DND-41 (cell line): ENCODE measurements around the gene MKNK2.

Experiments used
- EZH2 ChIP-seq: IDR thresholded peaks from 3 replicates; pipeline ENCODE4 v1.6.1; 2012; ENCODE audit warnings: borderline replicate concordance, low read depth, mild to moderate bottlenecking, moderate library complexity, low read length, inconsistent platforms; ENCODE audit not compliant: severe bottlenecking
- TF ChIP-seq, protein P1 (sequence below): IDR thresholded peaks from 2 replicates; pipeline ENCODE4 v1.5.1; 2012; ENCODE audit warnings: borderline replicate concordance, low read length, moderate library complexity, mild to moderate bottlenecking; ENCODE audit not compliant: poor library complexity, severe bottlenecking; ENCODE audit errors: extremely low read depth

DNA sequence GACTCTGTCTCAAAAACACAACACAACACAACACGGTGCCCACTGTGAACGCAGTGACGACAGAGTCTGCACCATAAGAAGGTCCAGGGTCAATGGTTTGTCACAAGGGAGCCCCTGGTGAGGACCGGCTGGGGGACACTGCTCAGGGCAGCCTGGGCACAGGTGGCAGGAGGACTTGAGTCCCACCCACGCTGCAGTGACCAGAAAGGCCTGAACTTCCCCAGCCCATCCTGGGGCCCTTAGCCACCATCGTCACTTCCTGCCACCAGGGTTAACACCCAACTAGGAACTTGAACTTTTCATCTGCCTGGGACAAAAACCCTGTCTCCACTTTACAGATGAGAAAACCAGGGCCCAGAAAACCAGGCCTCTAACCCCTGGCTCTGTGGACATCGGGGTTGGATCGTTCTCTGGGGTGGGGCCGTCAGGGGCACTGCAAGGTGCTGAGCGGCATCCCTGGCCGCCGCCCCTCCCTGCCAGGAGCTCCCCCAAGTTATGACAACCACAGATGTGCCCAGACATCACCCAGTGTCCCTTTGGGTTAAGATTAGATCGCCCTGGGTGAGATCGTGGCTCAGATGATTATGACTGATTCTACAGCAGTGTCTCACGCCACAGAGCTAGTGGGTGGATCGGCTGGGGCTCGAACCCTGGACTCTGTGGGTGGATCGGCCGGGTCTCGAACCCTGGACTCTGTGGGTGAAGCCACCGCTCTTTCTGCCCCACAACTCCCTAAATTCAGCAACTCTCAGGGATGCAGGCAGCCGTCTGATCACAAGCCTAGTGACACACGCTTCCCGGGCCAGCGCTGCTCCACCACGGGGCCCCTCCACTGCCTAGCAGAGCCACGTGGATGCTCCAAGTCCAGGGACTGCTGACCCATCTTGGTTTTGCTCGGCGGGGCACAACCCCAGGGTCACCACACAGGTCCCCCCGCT lies 31.1 kb upstream of the MKNK2 start:
- TF ChIP-seq, protein P1, sequence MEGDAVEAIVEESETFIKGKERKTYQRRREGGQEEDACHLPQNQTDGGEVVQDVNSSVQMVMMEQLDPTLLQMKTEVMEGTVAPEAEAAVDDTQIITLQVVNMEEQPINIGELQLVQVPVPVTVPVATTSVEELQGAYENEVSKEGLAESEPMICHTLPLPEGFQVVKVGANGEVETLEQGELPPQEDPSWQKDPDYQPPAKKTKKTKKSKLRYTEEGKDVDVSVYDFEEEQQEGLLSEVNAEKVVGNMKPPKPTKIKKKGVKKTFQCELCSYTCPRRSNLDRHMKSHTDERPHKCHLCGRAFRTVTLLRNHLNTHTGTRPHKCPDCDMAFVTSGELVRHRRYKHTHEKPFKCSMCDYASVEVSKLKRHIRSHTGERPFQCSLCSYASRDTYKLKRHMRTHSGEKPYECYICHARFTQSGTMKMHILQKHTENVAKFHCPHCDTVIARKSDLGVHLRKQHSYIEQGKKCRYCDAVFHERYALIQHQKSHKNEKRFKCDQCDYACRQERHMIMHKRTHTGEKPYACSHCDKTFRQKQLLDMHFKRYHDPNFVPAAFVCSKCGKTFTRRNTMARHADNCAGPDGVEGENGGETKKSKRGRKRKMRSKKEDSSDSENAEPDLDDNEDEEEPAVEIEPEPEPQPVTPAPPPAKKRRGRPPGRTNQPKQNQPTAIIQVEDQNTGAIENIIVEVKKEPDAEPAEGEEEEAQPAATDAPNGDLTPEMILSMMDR: no peak
- TF ChIP-seq EZH2: no peak
